ENCODE data around the gene PPP2R2D. TPM values are rescaled to one million over a fixed set of nuclear protein-coding genes. Genes with fewer than 3 reads are reported as not detected.

Gene PPP2R2D
- total RNA-seq, 2 donors from 2014 or later, result 43.1 to 52.4 TPM

DNA sequence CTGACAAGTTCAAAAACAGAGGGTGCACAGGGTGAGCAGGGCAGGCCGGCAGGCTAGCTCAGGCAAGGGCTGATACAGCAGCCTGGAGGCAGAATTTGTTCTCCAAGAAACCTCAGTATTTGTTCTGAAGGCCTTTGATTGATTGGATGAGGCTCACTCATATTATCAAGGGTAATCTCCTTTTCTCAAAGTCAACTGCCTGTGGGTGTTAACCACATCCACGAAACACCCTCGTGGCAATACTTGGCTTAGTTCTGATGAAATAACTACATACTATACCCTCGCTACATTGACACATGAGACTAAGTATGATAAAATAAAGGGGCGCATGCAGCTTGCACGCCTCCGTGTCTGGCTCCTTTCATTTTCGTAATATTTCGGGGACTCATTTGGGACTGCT lies 4.4 kb upstream of the PPP2R2D start:
- TF ChIP-seq POLR2A (IDR thresholded peaks at IDR 0.05), result no peak
- TF ChIP-seq, protein P1, sequence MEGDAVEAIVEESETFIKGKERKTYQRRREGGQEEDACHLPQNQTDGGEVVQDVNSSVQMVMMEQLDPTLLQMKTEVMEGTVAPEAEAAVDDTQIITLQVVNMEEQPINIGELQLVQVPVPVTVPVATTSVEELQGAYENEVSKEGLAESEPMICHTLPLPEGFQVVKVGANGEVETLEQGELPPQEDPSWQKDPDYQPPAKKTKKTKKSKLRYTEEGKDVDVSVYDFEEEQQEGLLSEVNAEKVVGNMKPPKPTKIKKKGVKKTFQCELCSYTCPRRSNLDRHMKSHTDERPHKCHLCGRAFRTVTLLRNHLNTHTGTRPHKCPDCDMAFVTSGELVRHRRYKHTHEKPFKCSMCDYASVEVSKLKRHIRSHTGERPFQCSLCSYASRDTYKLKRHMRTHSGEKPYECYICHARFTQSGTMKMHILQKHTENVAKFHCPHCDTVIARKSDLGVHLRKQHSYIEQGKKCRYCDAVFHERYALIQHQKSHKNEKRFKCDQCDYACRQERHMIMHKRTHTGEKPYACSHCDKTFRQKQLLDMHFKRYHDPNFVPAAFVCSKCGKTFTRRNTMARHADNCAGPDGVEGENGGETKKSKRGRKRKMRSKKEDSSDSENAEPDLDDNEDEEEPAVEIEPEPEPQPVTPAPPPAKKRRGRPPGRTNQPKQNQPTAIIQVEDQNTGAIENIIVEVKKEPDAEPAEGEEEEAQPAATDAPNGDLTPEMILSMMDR (IDR thresholded peaks at IDR 0.05), result no peak
- H3K36me3 ChIP-seq (replicated peaks in 1 of 2; ENCODE audit: insufficient read depth in 1 of 2, low read depth in 2 of 2), result no peaks in the 10 kb centered on the region
- DNase-seq, result no peak
- H3K4me3 ChIP-seq, result no peak overlapping the region
- peaks cover 10% of the 10 kb centered on the region for H3K4me1 ChIP-seq
- intact Hi-C loops (cut with DNase I), result no loop called here
- no peaks in the 10 kb centered on the region for H3K27me3 ChIP-seq
- no peak for ATAC-seq
- no peak overlapping the region for H3K27ac ChIP-seq
- WGBS, 2 donors, result 82 to 89% methylated on average over 9 of the region's 9 CpGs
- H3K9me3 ChIP-seq, result no peaks in the 10 kb centered on the region

DNA sequence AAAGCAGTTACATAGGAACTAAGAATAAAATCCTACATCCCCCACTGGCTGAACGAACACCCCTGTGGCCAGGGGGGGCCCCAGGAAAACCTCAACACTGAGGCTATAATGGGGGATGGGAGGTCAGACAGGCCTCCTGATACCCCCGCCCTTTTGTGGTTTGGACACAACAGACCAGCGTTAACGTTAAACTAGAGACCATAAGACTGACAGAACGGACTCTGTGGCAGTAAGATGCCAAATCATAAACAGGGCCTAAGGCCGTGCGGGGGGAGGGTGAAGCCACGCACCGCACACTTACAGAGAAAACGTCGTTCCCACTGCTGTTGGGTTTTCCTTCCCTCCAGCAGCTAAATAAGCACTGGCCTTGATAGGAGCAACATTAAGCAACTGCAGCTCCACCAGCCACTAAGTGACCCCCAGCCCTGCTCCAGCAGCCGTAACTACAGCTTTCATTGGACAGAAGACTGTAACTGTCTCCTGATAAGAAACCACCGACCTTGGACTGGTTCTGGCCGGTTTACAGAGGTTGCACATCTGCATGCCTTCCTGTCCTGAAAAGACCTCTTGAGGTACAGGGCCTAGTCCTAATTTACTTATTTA lies 3.4 kb upstream of the PPP2R2D start:
- no peak for DNase-seq
- ATAC-seq, result no peak

DNA sequence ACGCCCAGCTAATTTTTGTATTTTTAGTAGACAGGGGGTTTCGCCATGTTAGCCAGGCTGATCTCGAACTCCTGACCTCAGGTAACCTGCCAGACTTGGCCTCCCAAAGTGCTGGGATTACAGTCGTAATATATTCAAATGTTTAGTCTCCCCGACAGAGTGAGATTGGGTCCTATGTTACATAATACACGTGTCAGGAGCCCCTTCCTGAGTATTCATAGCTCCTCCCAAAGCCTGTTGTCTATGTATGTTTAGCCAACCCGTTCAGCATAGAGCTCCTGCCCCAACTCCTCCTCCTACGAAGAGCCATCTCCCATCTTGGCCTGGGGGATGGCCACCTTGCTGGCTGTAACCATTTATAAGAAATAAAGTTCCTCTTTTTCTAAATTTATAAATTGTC lies 2.7 kb upstream of the PPP2R2D start:
- Histone ChIP-seq H3K27ac (no peak overlapping the region), H3K4me3 (no peak overlapping the region), H3K9me3 (no peaks in the 10 kb centered on the region), H3K36me3 (replicated peaks in 1 of 2; ENCODE audit: insufficient read depth in 1 of 2, low read depth in 2 of 2) (no peaks in the 10 kb centered on the region), H3K27me3 (no peaks in the 10 kb centered on the region), H3K4me1 (peaks cover 23% of the 10 kb centered on the region)
- WGBS, 2 donors, result 74 to 84% methylated on average over 8 of the region's 8 CpGs
- TF ChIP-seq, protein P1 (IDR thresholded peaks at IDR 0.05), result no peak
- DNase-seq, result no peak
- no peak for ATAC-seq
- intact Hi-C loops (cut with DNase I), result no loop called here

More for the DNA sequence above, 3.4 kb upstream of the PPP2R2D start:
- no peak overlapping the region for H3K27ac ChIP-seq
- H3K4me3 ChIP-seq, result no peak overlapping the region
- intact Hi-C loops (cut with DNase I), result no loop called here
- no peaks in the 10 kb centered on the region for H3K36me3 ChIP-seq (replicated peaks in 1 of 2; ENCODE audit: insufficient read depth in 1 of 2, low read depth in 2 of 2)
- TF ChIP-seq, protein P1 (IDR thresholded peaks at IDR 0.05), result no peak
- no peak for TF ChIP-seq POLR2A (IDR thresholded peaks at IDR 0.05)
- peaks cover 16% of the 10 kb centered on the region for H3K4me1 ChIP-seq
- WGBS, 2 donors, result 49 to 62% methylated on average over 14 of the region's 14 CpGs
- no peaks in the 10 kb centered on the region for H3K9me3 ChIP-seq
- H3K27me3 ChIP-seq, result no peaks in the 10 kb centered on the region

DNA sequence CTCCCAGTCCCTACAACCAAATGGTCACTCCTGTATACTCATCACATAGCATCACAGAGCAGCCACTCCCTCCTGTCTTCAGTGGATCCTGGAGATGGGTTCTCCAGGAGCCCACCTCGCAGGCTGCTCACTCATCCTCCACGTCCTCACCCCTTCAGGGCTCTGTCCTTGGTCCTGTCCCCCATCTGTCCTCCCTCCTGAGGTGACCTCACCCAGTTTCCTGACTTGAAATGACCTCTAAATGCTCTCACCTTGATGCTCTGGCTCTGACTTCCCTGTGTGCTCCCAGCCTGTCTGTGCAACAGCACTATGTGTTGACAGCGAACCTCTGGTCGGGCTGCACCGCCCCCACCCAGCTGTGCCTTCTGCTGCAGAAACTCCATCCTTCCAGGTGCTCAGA lies 2.1 kb upstream of the PPP2R2D start:
- H3K36me3 ChIP-seq (replicated peaks in 1 of 2; ENCODE audit: insufficient read depth in 1 of 2, low read depth in 2 of 2), result no peaks in the 10 kb centered on the region
- H3K27me3 ChIP-seq, result no peaks in the 10 kb centered on the region
- ATAC-seq (no peak), DNase-seq (no peak)
- WGBS, 2 donors, result 38 to 62% methylated on average over 2 to 5 of the region's 5 CpGs
- H3K9me3 ChIP-seq, result no peaks in the 10 kb centered on the region
- H3K4me1 ChIP-seq, result peaks cover 30% of the 10 kb centered on the region
- no peak overlapping the region for H3K27ac ChIP-seq
- intact Hi-C loops (cut with DNase I), result no loop called here
- TF ChIP-seq POLR2A (IDR thresholded peaks at IDR 0.05), result no peak
- TF ChIP-seq, protein P1 (IDR thresholded peaks at IDR 0.05), result no peak
- no peak overlapping the region for H3K4me3 ChIP-seq

DNA sequence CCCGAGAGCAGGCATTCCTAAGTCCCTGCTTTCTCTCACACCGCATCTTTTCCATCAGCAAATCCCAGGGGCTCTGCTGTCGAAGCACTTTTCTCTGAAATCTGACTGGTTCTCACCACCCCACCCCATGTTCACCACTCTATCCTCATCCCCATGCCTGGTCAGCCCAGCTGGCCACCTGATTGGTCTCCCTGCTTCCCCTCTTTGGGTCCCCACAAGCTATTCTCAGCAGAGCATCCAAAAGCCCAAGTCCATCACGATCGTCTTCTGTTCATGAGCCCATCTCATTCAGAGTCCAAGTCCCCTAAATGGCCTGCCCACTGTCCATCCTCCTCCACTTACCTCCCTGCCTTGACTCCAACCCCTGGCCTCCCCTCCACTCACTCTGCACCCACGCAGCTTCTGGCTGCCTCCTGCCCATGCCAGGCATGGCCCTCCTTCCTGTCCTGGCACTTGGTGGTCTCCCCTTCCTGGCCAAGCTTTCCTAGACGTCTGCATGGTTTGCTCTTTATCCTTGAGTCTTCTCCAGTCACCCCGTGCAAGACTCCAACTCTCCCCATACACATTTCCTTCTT lies 1.6 kb upstream of the PPP2R2D start:
- no peaks in the 10 kb centered on the region for H3K9me3 ChIP-seq
- H3K36me3 ChIP-seq (replicated peaks in 1 of 2; ENCODE audit: insufficient read depth in 1 of 2, low read depth in 2 of 2), result no peaks in the 10 kb centered on the region
- no peak for TF ChIP-seq POLR2A (IDR thresholded peaks at IDR 0.05)
- TF ChIP-seq, protein P1 (IDR thresholded peaks at IDR 0.05), result no peak
- no peaks in the 10 kb centered on the region for H3K27me3 ChIP-seq
- ATAC-seq (no peak), DNase-seq (no peak)
- H3K4me1 ChIP-seq, result peaks cover 34% of the 10 kb centered on the region
- WGBS, 2 donors, result 64 to 67% methylated on average over 8 of the region's 8 CpGs
- H3K27ac ChIP-seq, result no peak overlapping the region
- intact Hi-C loops (cut with DNase I), result no loop called here
- H3K4me3 ChIP-seq, result no peak overlapping the region

Data from body of pancreas (tissue), 4 donors.